ENCODE results near the gene BMP8B. TPM values are rescaled to one million over a fixed set of nuclear protein-coding genes. Genes with fewer than 3 reads are reported as not detected.
"Not testable (repeated sequence)": the region's sequence is repeated elsewhere in the genome, so short reads cannot be mapped to it uniquely, and the experiment has no call there.

BMP8B gene
- total and polyA plus RNA-seq, 8 donors, result 0.14 to 5.2 (median 0.68) TPM; not detected in 1

GRCh38 chr1:39788426-39788757, 273 bp downstream of the BMP8B start:
- no peak for TF ChIP-seq POLR2AphosphoS5 (IDR thresholded peaks at IDR 0.05)
- TF ChIP-seq CTCF (IDR thresholded peaks at IDR 0.05), result no peak
- no peak for TF ChIP-seq POLR2A (IDR thresholded peaks at IDR 0.05)
- TF ChIP-seq EP300 (IDR thresholded peaks at IDR 0.05), result no peak
- 2 to 3% (median 3%) methylated on average over 23 to 51 of the region's 51 CpGs; no CpG with 5 or more reads in 2 of the 5 donors for WGBS, 5 donors
- intact Hi-C loops (cut with DNase I; ENCODE audit: low total_unique reads), result no loop called here
- peaks cover 13 to 22% (median 18%) of the 10 kb centered on the region in 4 donors for H3K4me1 ChIP-seq
- peak overlapping the region; percentile 57 to 74 (median 67) for H3K4me3 ChIP-seq
- H3K27ac ChIP-seq, result peak overlapping the region in 4 of 5 donors; percentile 17 to 82 (median 74)
- H3K36me3 ChIP-seq, result no peaks in the 10 kb centered on the region
- peaks cover 0 to 47% (median 23%) of the 10 kb centered on the region in 3 donors for H3K27me3 ChIP-seq
- no peaks in the 10 kb centered on the region for H3K9me3 ChIP-seq
- no peak for DNase-seq

- H3K9me3 ChIP-seq; H3K36me3 ChIP-seq; H3K27ac ChIP-seq; intact Hi-C loops (cut with DNase I; ENCODE audit: low total_unique reads): not testable (repeated sequence)
- peak in 1 of 2 donors; percentile 20 for DNase-seq
- H3K27me3 ChIP-seq, result peaks cover 0 to 47% (median 23%) of the 10 kb centered on the region in 3 donors
- 5 to 24% (median 6%) methylated on average over 7 to 53 of the region's 55 CpGs for WGBS, 5 donors
- peaks cover 13 to 22% (median 18%) of the 10 kb centered on the region in 4 donors for H3K4me1 ChIP-seq
- peak overlapping the region; percentile 57 to 74 (median 67) for H3K4me3 ChIP-seq
Observed at GRCh38 chr1:39787964-39788363, 701 bp downstream of the BMP8B start.

- peaks cover 0 to 47% (median 23%) of the 10 kb centered on the region in 3 donors for H3K27me3 ChIP-seq
- H3K27ac ChIP-seq, result no peak overlapping the region
- H3K9me3 ChIP-seq, result no peaks in the 10 kb centered on the region
- peak overlapping the region in 2 of 4 donors; percentile 57 to 70 for H3K4me3 ChIP-seq
- no peaks in the 10 kb centered on the region for H3K36me3 ChIP-seq
- peaks cover 13 to 22% (median 18%) of the 10 kb centered on the region in 4 donors for H3K4me1 ChIP-seq
- intact Hi-C loops (cut with DNase I; ENCODE audit: low total_unique reads), result no loop called here
- DNase-seq, result no peak
- WGBS, 5 donors, result 43 to 65% (median 45%) methylated on average over 4 to 11 of the region's 11 CpGs
- TF ChIP-seq EP300 (IDR thresholded peaks at IDR 0.05) (no peak), POLR2AphosphoS5 (IDR thresholded peaks at IDR 0.05) (no peak), POLR2A (IDR thresholded peaks at IDR 0.05) (no peak), CTCF (IDR thresholded peaks at IDR 0.05) (no peak)
Observed at GRCh38 chr1:39787468-39787867, 1.2 kb downstream of the BMP8B start.

- H3K27ac ChIP-seq; intact Hi-C loops (cut with DNase I; ENCODE audit: low total_unique reads); H3K36me3 ChIP-seq; DNase-seq; H3K4me3 ChIP-seq; H3K9me3 ChIP-seq: not testable (repeated sequence)
- Histone ChIP-seq H3K4me1 (peaks cover 13 to 22% (median 18%) of the 10 kb centered on the region in 4 donors), H3K27me3 (peaks cover 0 to 47% (median 23%) of the 10 kb centered on the region in 3 donors)
- WGBS, 5 donors, result 87 to 95% (median 91%) methylated on average over 2 to 5 of the region's 5 CpGs
Observed at GRCh38 chr1:39787108-39787375, 1.6 kb downstream of the BMP8B start.

GRCh38 chr1:39786303-39787107, 2.2 kb downstream of the BMP8B start:
- H3K36me3 ChIP-seq; intact Hi-C loops (cut with DNase I; ENCODE audit: low total_unique reads); H3K9me3 ChIP-seq; DNase-seq; H3K4me3 ChIP-seq; H3K27ac ChIP-seq: not testable (repeated sequence)
- WGBS, 5 donors, result 89 to 97% (median 93%) methylated on average over 4 to 10 of the region's 12 CpGs
- Histone ChIP-seq H3K27me3 (peaks cover 0 to 44% (median 23%) of the 10 kb centered on the region in 3 donors), H3K4me1 (peaks cover 13 to 22% (median 18%) of the 10 kb centered on the region in 4 donors)

GRCh38 chr1:39782685-39783084, 6.0 kb downstream of the BMP8B start:
- H3K27ac ChIP-seq; H3K36me3 ChIP-seq; H3K4me1 ChIP-seq; intact Hi-C loops (cut with DNase I; ENCODE audit: low total_unique reads); H3K9me3 ChIP-seq; H3K4me3 ChIP-seq; DNase-seq: not testable (repeated sequence)
- H3K27me3 ChIP-seq, result peaks cover 0 to 11% (median 7%) of the 10 kb centered on the region in 3 donors
- 91 to 95% (median 93%) methylated on average over 10 of the region's 10 CpGs for WGBS, 5 donors
